ENCODE results near the gene TCEANC2. TPM values are rescaled to one million over a fixed set of nuclear protein-coding genes. Genes with fewer than 3 reads are reported as not detected.
"Not testable (repeated sequence)": the region's sequence is repeated elsewhere in the genome, so short reads cannot be mapped to it uniquely, and the experiment has no call there.

TCEANC2 gene
- total RNA-seq = 1 to 10 TPM; 6.0 to 9.3 TPM
- polyA plus RNA-seq (ENCODE audit: insufficient read length in 2 of 2) = 1 to 10 TPM; 7.3 to 7.4 TPM
- long read RNA-seq, donor 1, full-length matches to known transcripts = 13 of 13 reads
- long read RNA-seq, donor 1, partial matches to known transcripts = 0 of 13 reads
- long read RNA-seq, donor 1, other reads (novel, unspliced or antisense) = 0 of 13 reads
- long read RNA-seq, donor 2, full-length matches to known transcripts = 4 of 4 reads
- long read RNA-seq, donor 2, partial matches to known transcripts = 0 of 4 reads
- long read RNA-seq, donor 2, other reads (novel, unspliced or antisense) = 0 of 4 reads
- long read RNA-seq, donor 3, full-length matches to known transcripts = 4 of 4 reads
- long read RNA-seq, donor 3, partial matches to known transcripts = 0 of 4 reads
- long read RNA-seq, donor 3, other reads (novel, unspliced or antisense) = 0 of 4 reads
- long read RNA-seq, donor 4, full-length matches to known transcripts = 21 of 21 reads
- long read RNA-seq, donor 4, partial matches to known transcripts = 0 of 21 reads
- long read RNA-seq, donor 4, other reads (novel, unspliced or antisense) = 0 of 21 reads

- Histone ChIP-seq H3K4me3 (ENCODE audit: low read depth, low read length) (peak within 1 kb of the TSS; percentile 89), H3K36me3 (ENCODE audit: control insufficient read depth, insufficient read depth, low read length) (peaks cover 9% of the 10 kb centered on the region), H3K4me1 (ENCODE audit: control insufficient read depth, insufficient read depth, low read length) (peaks cover 11% of the 10 kb centered on the region), H3K27ac (ENCODE audit: low read depth, low read length) (peak within 1 kb of the TSS; percentile 94), H3K27me3 (ENCODE audit: control insufficient read depth, insufficient read depth, low read length) (no peaks in the 10 kb centered on the region), H3K9me3 (ENCODE audit: control insufficient read depth, insufficient read depth, low read length) (no peaks in the 10 kb centered on the region)
- DNase-seq (ENCODE audit: low read depth in 4 of 6, low spot score in 6 of 6) = peak; percentile 91 to 100 (median 97)
- WGBS (ENCODE audit: insufficient coverage) = under 1% methylated on average over 59 of the region's 59 CpGs
Observed at GRCh38 chr1:54052934-54053744, at the start of gene TCEANC2, which contains the start of gene TMEM59. TCEANC2 (plus strand) TSS chr1:54053608; CDS start chr1:54054423, 815 bp downstream. TMEM59 (minus strand) TSS chr1:54053204; CDS start chr1:54053188, 16 bp downstream.

- not testable (repeated sequence) for H3K4me3 ChIP-seq (ENCODE audit: low read depth, low read length); H3K36me3 ChIP-seq (ENCODE audit: control insufficient read depth, insufficient read depth, low read length); H3K27me3 ChIP-seq (ENCODE audit: control insufficient read depth, insufficient read depth, low read length); H3K4me1 ChIP-seq (ENCODE audit: control insufficient read depth, insufficient read depth, low read length); H3K9me3 ChIP-seq (ENCODE audit: control insufficient read depth, insufficient read depth, low read length); DNase-seq (ENCODE audit: low read depth in 4 of 6, low spot score in 6 of 6); H3K27ac ChIP-seq (ENCODE audit: low read depth, low read length)
- WGBS (ENCODE audit: insufficient coverage) = 98% methylated on average over 19 of the region's 19 CpGs
Observed at GRCh38 chr1:54003750-54004480, 49.5 kb upstream of the TCEANC2 start.

- DNase-seq (ENCODE audit: low read depth in 4 of 6, low spot score in 6 of 6) = no peak
- Histone ChIP-seq H3K36me3 (ENCODE audit: control insufficient read depth, insufficient read depth, low read length) (no peaks in the 10 kb centered on the region), H3K4me1 (ENCODE audit: control insufficient read depth, insufficient read depth, low read length) (no peaks in the 10 kb centered on the region), H3K27ac (ENCODE audit: low read depth, low read length) (no peak overlapping the region), H3K4me3 (ENCODE audit: low read depth, low read length) (no peak overlapping the region), H3K9me3 (ENCODE audit: control insufficient read depth, insufficient read depth, low read length) (no peaks in the 10 kb centered on the region), H3K27me3 (ENCODE audit: control insufficient read depth, insufficient read depth, low read length) (no peaks in the 10 kb centered on the region)
- 98% methylated on average over 25 of the region's 27 CpGs for WGBS (ENCODE audit: insufficient coverage)
Observed at GRCh38 chr1:54004481-54005049, 48.8 kb upstream of the TCEANC2 start.

- H3K27me3 ChIP-seq (ENCODE audit: control insufficient read depth, insufficient read depth, low read length) = no peaks in the 10 kb centered on the region
- H3K9me3 ChIP-seq (ENCODE audit: control insufficient read depth, insufficient read depth, low read length) = no peaks in the 10 kb centered on the region
- WGBS (ENCODE audit: insufficient coverage) = 66% methylated on average over 3 of the region's 4 CpGs
- no peak overlapping the region for H3K27ac ChIP-seq (ENCODE audit: low read depth, low read length)
- no peak for DNase-seq (ENCODE audit: low read depth in 4 of 6, low spot score in 6 of 6)
- H3K4me1 ChIP-seq (ENCODE audit: control insufficient read depth, insufficient read depth, low read length) = no peaks in the 10 kb centered on the region
- H3K4me3 ChIP-seq (ENCODE audit: low read depth, low read length) = no peak overlapping the region
- no peaks in the 10 kb centered on the region for H3K36me3 ChIP-seq (ENCODE audit: control insufficient read depth, insufficient read depth, low read length)
Observed at GRCh38 chr1:54006508-54006907, 46.9 kb upstream of the TCEANC2 start.

- DNase-seq (ENCODE audit: low read depth in 4 of 6, low spot score in 6 of 6) = no peak
- Histone ChIP-seq H3K4me3 (ENCODE audit: low read depth, low read length) (no peak overlapping the region), H3K36me3 (ENCODE audit: control insufficient read depth, insufficient read depth, low read length) (no peaks in the 10 kb centered on the region), H3K4me1 (ENCODE audit: control insufficient read depth, insufficient read depth, low read length) (no peaks in the 10 kb centered on the region), H3K9me3 (ENCODE audit: control insufficient read depth, insufficient read depth, low read length) (no peaks in the 10 kb centered on the region), H3K27me3 (ENCODE audit: control insufficient read depth, insufficient read depth, low read length) (no peaks in the 10 kb centered on the region), H3K27ac (ENCODE audit: low read depth, low read length) (no peak overlapping the region)
- 100% methylated on average over 2 of the region's 4 CpGs for WGBS (ENCODE audit: insufficient coverage)
Observed at GRCh38 chr1:54007613-54008012, 45.8 kb upstream of the TCEANC2 start.

- H3K27ac ChIP-seq (ENCODE audit: low read depth, low read length) = no peak overlapping the region
- no peak overlapping the region for H3K4me3 ChIP-seq (ENCODE audit: low read depth, low read length)
- no peaks in the 10 kb centered on the region for H3K36me3 ChIP-seq (ENCODE audit: control insufficient read depth, insufficient read depth, low read length)
- no peaks in the 10 kb centered on the region for H3K9me3 ChIP-seq (ENCODE audit: control insufficient read depth, insufficient read depth, low read length)
- WGBS (ENCODE audit: insufficient coverage) = 88% methylated on average over 13 of the region's 13 CpGs
- no peaks in the 10 kb centered on the region for H3K4me1 ChIP-seq (ENCODE audit: control insufficient read depth, insufficient read depth, low read length)
- no peaks in the 10 kb centered on the region for H3K27me3 ChIP-seq (ENCODE audit: control insufficient read depth, insufficient read depth, low read length)
- DNase-seq (ENCODE audit: low read depth in 4 of 6, low spot score in 6 of 6) = no peak
Observed at GRCh38 chr1:54008876-54009275, 44.5 kb upstream of the TCEANC2 start.

- whole genome bisulfite sequencing (ENCODE audit: insufficient coverage) = 90% methylated on average over 2 of the region's 4 CpGs
- H3K27ac ChIP-seq (ENCODE audit: low read depth, low read length) = no peak overlapping the region
- H3K36me3 ChIP-seq (ENCODE audit: control insufficient read depth, insufficient read depth, low read length) = no peaks in the 10 kb centered on the region
- DNase-seq (ENCODE audit: low read depth in 4 of 6, low spot score in 6 of 6) = no peak
- no peaks in the 10 kb centered on the region for H3K9me3 ChIP-seq (ENCODE audit: control insufficient read depth, insufficient read depth, low read length)
- no peaks in the 10 kb centered on the region for H3K27me3 ChIP-seq (ENCODE audit: control insufficient read depth, insufficient read depth, low read length)
- no peaks in the 10 kb centered on the region for H3K4me1 ChIP-seq (ENCODE audit: control insufficient read depth, insufficient read depth, low read length)
- H3K4me3 ChIP-seq (ENCODE audit: low read depth, low read length) = no peak overlapping the region
Observed at GRCh38 chr1:54009406-54009805, 44.0 kb upstream of the TCEANC2 start.

- WGBS (ENCODE audit: insufficient coverage) = 81% methylated on average over 2 of the region's 5 CpGs
Observed at GRCh38 chr1:54010415-54011117, 42.8 kb upstream of the TCEANC2 start.

More at GRCh38 chr1:54010415-54011117, 42.8 kb upstream of the TCEANC2 start:
- no peaks in the 10 kb centered on the region for H3K27me3 ChIP-seq (ENCODE audit: control insufficient read depth, insufficient read depth, low read length)
- no peak for DNase-seq (ENCODE audit: low read depth in 4 of 6, low spot score in 6 of 6)
- H3K9me3 ChIP-seq (ENCODE audit: control insufficient read depth, insufficient read depth, low read length) = no peaks in the 10 kb centered on the region
- no peak overlapping the region for H3K27ac ChIP-seq (ENCODE audit: low read depth, low read length)
- H3K4me1 ChIP-seq (ENCODE audit: control insufficient read depth, insufficient read depth, low read length) = no peaks in the 10 kb centered on the region
- H3K36me3 ChIP-seq (ENCODE audit: control insufficient read depth, insufficient read depth, low read length) = no peaks in the 10 kb centered on the region
- no peak overlapping the region for H3K4me3 ChIP-seq (ENCODE audit: low read depth, low read length)
